Measurements from ENCODE around the gene CHD2. TPM values are rescaled to one million over a fixed set of nuclear protein-coding genes. Genes with fewer than 3 reads are reported as not detected.

Gene CHD2
- total RNA-seq, 4 donors from 2014 or later, result 26.9 to 55.5 (median 33.7) TPM

GRCh38 chr15:93024293-93024692 is 124.2 kb downstream of the CHD2 start:
- ATAC-seq (no peak), DNase-seq (no peak)
- no peak for TF ChIP-seq POLR2A (IDR thresholded peaks at IDR 0.05)
- no peak for TF ChIP-seq CTCF (IDR thresholded peaks at IDR 0.05 in 4 of 5, conservative IDR thresholded peaks at IDR 0.05 in 1 of 5)
- Histone ChIP-seq H3K4me3 (no peak overlapping the region), H3K9me3 (no peaks in the 10 kb centered on the region), H3K36me3 (peaks cover 0 to 62% of the 10 kb centered on the region in 2 donors), H3K27me3 (no peaks in the 10 kb centered on the region), H3K27ac (peak overlapping the region; percentile 89 to 94 (median 91)), H3K4me1 (peaks cover 41% of the 10 kb centered on the region in 2 donors)
- intact Hi-C loops (cut with DNase I; ENCODE audit: low total_unique reads), result no loop called here
- in situ Hi-C loops (cut with MboI; ENCODE audit: low sequenced_read_pairs in 4 of 4), result loop anchor here (5.0 to 25.0 kb wide), 2 partner anchors 227 to 237 kb away; no protein-coding TSS in a partner anchor

GRCh38 chr15:93024716-93025624 is 124.8 kb downstream of the CHD2 start:
- intact Hi-C loops (cut with DNase I; ENCODE audit: low total_unique reads), result no loop called here
- H3K4me3 ChIP-seq, result no peak overlapping the region
- peaks cover 48% of the 10 kb centered on the region in 2 donors for H3K4me1 ChIP-seq
- H3K27ac ChIP-seq, result peak overlapping the region; percentile 89 to 94 (median 91)
- H3K36me3 ChIP-seq, result peaks cover 0 to 56% of the 10 kb centered on the region in 2 donors
- TF ChIP-seq POLR2A (IDR thresholded peaks at IDR 0.05) (no peak), CTCF (IDR thresholded peaks at IDR 0.05 in 4 of 5, conservative IDR thresholded peaks at IDR 0.05 in 1 of 5) (no peak)
- no peak for DNase-seq
- no peak for ATAC-seq
- H3K27me3 ChIP-seq, result no peaks in the 10 kb centered on the region
- H3K9me3 ChIP-seq, result no peaks in the 10 kb centered on the region
- in situ Hi-C loops (cut with MboI; ENCODE audit: low sequenced_read_pairs in 4 of 4), result loop anchor here (5.0 to 25.0 kb wide), 5 partner anchors 228 to 1287 kb away; no protein-coding TSS in a partner anchor

- H3K9me3 ChIP-seq, result no peaks in the 10 kb centered on the region
- no peaks in the 10 kb centered on the region for H3K27me3 ChIP-seq
- ATAC-seq (no peak), DNase-seq (no peak)
- H3K4me3 ChIP-seq, result no peak overlapping the region
- TF ChIP-seq CTCF (IDR thresholded peaks at IDR 0.05 in 4 of 5, conservative IDR thresholded peaks at IDR 0.05 in 1 of 5), result no peak
- TF ChIP-seq POLR2A (IDR thresholded peaks at IDR 0.05), result no peak
- peaks cover 54% of the 10 kb centered on the region in 2 donors for H3K4me1 ChIP-seq
- peaks cover 0 to 49% of the 10 kb centered on the region in 2 donors for H3K36me3 ChIP-seq
- in situ Hi-C loops (cut with MboI; ENCODE audit: low sequenced_read_pairs in 4 of 4), result loop anchor here in 3 of 4 donors (5.0 to 25.0 kb wide), 3 partner anchors 962 to 1287 kb away; no protein-coding TSS in a partner anchor
- intact Hi-C loops (cut with DNase I; ENCODE audit: low total_unique reads), result no loop called here
- peak overlapping the region; percentile 89 to 94 (median 91) for H3K27ac ChIP-seq
These were observed 125.5 kb downstream of the CHD2 start for GRCh38 chr15:93025625-93025982.

GRCh38 chr15:93026380-93026817 is 126.3 kb downstream of the CHD2 start:
- no peaks in the 10 kb centered on the region for H3K27me3 ChIP-seq
- intact Hi-C loops (cut with DNase I; ENCODE audit: low total_unique reads) (no loop called here), in situ Hi-C loops (cut with MboI; ENCODE audit: low sequenced_read_pairs in 4 of 4) (loop anchor here in 3 of 4 donors (5.0 to 25.0 kb wide), 3 partner anchors 961 to 1286 kb away; no protein-coding TSS in a partner anchor)
- H3K9me3 ChIP-seq, result no peaks in the 10 kb centered on the region
- TF ChIP-seq POLR2A (IDR thresholded peaks at IDR 0.05) (no peak), CTCF (IDR thresholded peaks at IDR 0.05 in 4 of 5, conservative IDR thresholded peaks at IDR 0.05 in 1 of 5) (no peak)
- H3K4me1 ChIP-seq, result peaks cover 59 to 61% of the 10 kb centered on the region in 2 donors
- no peak for ATAC-seq
- peaks cover 0 to 45% of the 10 kb centered on the region in 2 donors for H3K36me3 ChIP-seq
- H3K4me3 ChIP-seq, result no peak overlapping the region
- H3K27ac ChIP-seq, result peak overlapping the region; percentile 89 to 94 (median 91)
- DNase-seq, result peak in 1 of 2 donors; percentile 37
